GM12875 (cell line): ENCODE measurements around the gene GPRC5C.
"Not testable (repeated sequence)": the region's sequence is repeated elsewhere in the genome, so short reads cannot be mapped to it uniquely, and the experiment has no call there.

Experiments used
- H3K4me3 ChIP-seq: one replicate; pipeline ENCODE4 v1.5.1; 2011; ENCODE audit warnings: low read depth, low read length, control low read depth
- TF ChIP-seq, protein P1 (sequence below): IDR thresholded peaks from 2 replicates; pipeline ENCODE4 v1.5.1; 2011; ENCODE audit warnings: low read depth, mild to moderate bottlenecking, control low read depth, inconsistent platforms, low read length, moderate library complexity, borderline replicate concordance; ENCODE audit not compliant: insufficient read depth

GPRC5C gene

DNA sequence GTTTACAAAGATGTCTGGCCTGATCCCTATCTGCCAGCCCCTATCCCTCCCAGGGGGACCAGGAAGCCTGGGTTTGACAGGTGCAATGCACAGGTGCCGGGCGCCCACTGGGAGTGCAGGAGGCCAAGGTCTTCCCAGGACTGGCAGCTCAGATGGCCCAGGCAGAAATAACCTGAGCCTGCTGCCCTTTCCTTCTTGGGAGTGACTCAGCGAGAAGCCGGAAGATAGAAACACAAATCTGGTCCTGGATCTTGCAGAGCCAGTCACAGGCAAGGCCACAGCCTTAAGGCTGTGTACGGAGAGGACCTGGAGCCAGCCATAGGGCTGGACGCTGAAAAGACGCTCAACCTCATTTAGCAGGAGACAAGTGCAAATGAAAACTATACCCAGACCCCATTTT is 36.9 kb upstream of the GPRC5C start:
- H3K4me3 ChIP-seq = no peak overlapping the region
- TF ChIP-seq, protein P1, sequence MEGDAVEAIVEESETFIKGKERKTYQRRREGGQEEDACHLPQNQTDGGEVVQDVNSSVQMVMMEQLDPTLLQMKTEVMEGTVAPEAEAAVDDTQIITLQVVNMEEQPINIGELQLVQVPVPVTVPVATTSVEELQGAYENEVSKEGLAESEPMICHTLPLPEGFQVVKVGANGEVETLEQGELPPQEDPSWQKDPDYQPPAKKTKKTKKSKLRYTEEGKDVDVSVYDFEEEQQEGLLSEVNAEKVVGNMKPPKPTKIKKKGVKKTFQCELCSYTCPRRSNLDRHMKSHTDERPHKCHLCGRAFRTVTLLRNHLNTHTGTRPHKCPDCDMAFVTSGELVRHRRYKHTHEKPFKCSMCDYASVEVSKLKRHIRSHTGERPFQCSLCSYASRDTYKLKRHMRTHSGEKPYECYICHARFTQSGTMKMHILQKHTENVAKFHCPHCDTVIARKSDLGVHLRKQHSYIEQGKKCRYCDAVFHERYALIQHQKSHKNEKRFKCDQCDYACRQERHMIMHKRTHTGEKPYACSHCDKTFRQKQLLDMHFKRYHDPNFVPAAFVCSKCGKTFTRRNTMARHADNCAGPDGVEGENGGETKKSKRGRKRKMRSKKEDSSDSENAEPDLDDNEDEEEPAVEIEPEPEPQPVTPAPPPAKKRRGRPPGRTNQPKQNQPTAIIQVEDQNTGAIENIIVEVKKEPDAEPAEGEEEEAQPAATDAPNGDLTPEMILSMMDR = no peak

DNA sequence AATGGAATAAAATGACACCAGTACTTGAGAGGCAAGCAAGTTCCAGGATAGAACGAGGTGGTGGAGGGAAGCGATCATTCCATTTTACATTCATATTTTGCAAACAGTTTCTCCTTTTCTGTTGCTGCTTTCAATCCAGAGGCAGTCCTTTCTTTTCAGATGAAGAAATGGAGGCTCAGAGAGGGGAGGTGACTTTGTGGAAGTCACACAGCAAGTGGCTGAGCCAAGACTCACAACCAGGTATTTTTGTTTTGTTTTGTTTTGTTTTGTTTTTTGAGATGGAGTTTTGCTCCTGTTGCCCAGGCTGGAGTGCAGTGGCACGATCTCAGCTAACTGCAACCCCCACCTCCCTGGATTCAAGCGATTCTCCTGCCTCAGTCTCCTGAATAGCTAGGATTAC is 35.3 kb upstream of the GPRC5C start:
- TF ChIP-seq, protein P1 = no peak
- no peak overlapping the region for H3K4me3 ChIP-seq

DNA sequence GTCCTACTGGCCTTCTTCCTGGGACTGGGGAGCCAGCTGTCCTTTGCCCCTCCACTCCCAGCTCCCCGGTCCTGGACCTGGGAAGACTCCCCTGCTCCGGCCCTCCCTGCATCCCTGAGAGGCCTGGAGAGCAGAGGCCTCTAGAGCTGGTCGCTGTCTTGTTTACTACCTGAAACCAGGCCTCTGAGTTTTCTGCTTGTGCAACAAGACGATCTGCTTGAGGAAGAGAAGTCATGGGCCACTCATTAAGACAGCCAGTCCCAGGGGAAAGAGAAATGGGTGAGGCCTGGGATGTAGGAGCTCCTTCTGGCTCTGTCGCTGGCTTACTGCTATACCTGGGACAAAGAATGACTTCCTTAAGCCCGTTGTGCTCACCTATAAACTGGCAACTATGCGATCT is 29.8 kb upstream of the GPRC5C start:
- no peak overlapping the region for H3K4me3 ChIP-seq
- TF ChIP-seq, protein P1 = no peak

DNA sequence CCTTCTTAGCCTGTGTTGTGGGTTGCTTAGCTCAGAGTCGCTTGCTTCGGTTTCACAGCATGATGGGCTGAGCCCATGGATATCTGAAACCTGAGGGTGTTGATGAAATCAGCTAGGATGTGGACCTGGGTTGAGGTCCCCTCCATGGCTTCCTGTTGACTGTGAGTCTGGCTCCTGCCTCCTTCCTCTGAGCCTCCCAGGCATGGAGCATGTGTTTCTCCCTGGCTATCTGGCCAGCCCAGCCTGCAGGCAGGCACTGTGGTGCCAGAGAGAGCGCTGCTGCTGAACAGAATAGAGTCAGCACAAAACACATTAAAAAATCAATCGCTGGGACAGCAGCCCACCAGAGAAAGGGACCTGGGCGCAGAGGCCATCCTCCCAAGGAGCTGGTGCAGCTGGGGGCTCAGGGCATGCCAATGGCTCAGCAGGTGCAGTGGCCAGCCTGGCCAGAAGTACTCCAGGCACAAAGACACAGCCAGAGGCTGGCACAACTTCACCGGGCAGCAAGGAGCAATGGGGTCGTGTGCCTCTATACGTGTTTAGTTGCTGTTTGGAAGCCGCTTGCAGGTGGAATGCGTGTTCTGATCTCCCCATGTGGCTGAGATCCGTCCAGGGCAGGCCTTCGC is 28.3 kb upstream of the GPRC5C start:
- TF ChIP-seq, protein P1 = no peak
- no peak overlapping the region for H3K4me3 ChIP-seq

DNA sequence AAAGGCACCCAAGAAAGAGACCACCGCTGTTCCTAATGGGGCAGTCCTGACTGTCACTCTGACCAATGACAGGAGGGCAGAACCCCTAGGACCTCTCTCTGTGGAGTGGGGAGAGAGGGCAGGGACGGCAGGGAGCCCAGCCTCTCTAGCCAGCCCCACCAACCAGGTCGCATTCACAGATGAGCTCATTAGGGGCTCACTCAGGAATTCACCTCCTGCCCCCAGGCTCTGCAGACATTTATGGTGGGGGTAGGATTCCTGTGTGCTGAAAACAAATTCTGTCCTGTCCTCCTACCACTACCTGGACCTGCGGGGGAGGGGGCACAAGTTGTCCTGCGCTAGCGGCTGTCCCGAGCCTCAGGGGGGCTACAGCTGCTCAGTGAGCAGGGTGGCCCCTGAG is 27.7 kb upstream of the GPRC5C start:
- TF ChIP-seq, protein P1 = no peak
- H3K4me3 ChIP-seq = no peak overlapping the region

DNA sequence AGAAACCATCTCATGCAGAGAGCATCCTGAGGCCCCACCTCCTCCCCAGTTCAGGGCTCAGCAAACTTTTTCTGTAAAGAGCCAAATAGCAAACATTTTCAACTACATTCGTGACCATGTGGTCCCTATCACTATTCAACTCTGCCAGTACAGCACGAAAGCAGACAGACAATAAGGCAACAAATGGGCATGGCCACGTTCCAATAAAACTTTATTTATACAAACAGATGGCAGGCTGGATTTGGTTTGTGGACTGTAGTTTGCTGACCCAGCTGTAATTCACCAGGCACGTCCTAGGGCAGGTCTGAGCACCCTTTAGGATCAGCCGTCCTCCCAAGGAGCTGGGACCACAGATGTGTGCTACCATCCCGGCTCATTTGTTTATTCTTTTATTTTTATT is 27.1 kb upstream of the GPRC5C start:
- no peak overlapping the region for H3K4me3 ChIP-seq
- TF ChIP-seq, protein P1 = no peak

DNA sequence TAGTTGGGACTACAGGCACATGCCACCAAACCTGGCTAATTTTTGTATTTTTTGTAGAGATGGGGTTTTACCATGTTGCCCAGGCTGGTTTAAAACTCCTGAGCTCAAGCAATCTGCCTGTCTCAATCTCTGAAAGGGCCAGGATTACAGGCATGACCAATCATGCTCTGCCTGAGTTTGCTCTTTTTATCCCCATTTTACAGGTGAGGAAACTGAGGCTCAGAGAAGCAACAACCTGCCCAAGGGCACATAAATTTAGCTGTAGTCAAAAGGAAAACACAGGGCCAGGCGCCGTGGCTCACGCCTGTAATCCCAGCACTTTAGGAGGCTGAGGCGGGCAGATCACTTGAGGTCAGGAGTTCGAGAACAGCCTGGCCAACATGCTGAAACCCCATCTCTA is 26.6 kb upstream of the GPRC5C start:
- not testable (repeated sequence) for H3K4me3 ChIP-seq

DNA sequence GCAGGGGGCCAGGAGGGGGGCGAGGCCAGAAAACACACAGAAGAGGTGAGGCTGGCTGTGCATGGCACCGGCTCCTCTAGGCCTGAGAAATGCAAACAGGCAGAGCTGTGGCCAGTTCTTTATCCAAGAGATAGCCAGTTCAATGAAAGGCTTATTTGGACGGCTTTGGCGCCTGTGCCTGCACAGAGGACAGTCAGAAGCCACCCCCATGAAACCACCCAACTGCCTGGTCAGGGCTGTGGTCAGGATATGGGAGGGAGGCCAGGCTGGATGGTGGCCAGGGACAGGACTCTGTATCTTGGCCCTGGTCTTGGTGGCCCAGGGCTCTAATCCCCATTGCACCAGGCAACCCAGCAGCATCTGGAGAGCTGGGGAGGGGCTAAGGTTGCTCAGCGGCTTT is 24.5 kb upstream of the GPRC5C start:
- no peak overlapping the region for H3K4me3 ChIP-seq
- TF ChIP-seq, protein P1 = no peak
